Activated CD8-positive, alpha-beta memory T cell treated with anti-CD3 and anti-CD28 coated beads for 48 hours (primary cell): ENCODE data around the gene KCTD20.

ENCODE experiments used
- DNase-seq, 3 experiments: peaks; one replicate each; pipeline ENCODE4 v3.0.0-alpha.2; 2020; ENCODE audit warnings: low read depth in 2 of 3, low spot score in 2 of 3

The KCTD20 gene

DNA sequence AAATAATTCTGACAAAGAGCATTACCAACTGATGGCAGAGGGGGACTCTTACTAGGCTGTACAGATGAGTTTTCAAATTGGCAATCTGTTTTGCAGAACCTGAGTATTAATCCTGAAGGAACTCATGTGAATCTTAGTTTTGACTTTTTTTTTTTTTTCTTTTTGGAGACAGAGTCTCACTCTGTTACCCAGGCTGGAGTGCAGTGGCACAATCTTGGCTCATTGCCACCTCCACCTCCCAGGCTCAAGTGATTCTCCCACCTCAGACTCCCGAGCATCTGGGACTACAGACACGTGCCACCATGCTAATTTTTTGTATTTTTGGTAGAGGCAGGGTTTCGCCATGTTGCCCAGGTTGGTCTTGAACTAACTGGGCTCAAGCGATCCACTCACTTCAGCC is 49.3 kb downstream of the KCTD20 start:
- no peak for DNase-seq

DNA sequence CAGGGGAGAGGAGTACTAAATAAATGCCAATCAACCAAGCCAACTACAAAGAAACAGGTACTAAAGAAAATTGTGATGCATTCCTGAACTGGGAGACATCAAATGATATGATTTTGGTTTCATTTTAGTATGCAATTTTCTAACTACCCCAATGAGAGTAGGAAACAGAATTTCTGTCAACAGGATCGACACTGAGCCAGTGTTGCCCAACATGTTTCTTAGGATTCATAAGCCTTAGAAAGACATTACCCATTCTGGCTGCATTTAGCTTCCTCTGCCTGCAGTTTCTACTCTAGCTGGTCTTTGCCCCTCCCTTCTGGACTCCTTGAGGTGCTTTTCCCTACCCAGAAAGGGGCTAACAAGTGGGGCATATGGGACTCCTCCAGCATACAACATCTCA is 49.8 kb downstream of the KCTD20 start:
- DNase-seq = no peak

DNA sequence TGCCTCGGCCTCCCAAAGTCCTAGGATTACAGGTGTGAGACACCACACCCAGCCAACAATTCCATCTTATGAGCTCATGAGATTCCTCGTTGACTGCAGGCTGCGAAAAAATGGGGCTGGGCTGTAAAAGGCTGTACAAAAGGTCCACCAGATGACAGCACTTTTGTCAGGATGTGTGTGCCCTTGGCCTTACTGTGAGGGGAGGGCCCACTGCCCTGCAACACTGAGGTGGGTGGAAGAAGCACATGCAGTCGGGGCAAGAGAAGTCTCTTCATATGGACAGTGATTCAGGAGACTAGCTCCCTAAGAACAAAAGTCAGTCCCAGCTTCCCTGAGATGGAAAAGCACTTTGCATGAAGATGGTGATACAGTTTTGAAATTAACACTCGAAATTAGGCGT is 50.5 kb downstream of the KCTD20 start:
- DNase-seq = no peak

DNA sequence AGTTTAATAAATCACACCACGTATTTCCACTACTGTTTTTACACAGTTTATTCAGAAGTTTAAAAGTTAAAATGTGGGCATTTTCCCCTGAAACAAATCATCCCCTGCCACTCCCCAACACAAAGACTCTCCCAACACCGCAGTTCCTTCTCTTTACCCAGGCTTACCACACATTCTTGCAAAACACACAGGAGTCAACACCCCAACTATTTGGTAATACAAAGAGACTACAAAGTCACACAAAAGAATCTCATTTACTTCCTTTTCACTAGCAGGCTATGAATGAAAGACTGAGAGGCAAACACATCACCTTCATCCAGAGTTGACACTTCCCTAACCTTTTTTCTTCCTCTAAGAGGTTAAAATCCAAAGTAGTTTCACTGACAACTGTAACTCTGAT is 51.1 kb downstream of the KCTD20 start:
- DNase-seq = no peak

DNA sequence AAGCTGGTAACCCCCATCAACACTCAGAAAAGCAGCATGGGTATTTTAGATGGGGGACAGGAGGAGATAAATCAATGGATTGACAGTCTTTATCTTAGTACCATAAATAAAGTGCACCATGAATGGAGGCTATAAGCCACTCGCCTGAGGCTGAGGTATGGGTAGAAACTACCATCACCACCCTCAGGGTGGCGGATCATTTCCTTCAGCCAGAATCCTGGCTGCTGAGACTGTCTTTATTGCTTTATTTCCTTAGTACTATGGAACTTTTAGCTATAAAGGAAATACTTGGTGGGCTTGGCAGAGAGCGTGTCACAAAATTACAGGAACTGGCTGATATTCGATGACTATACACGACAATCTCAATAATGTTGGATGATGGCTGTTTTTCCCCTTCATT is 52.3 kb downstream of the KCTD20 start:
- DNase-seq = no peak

DNA sequence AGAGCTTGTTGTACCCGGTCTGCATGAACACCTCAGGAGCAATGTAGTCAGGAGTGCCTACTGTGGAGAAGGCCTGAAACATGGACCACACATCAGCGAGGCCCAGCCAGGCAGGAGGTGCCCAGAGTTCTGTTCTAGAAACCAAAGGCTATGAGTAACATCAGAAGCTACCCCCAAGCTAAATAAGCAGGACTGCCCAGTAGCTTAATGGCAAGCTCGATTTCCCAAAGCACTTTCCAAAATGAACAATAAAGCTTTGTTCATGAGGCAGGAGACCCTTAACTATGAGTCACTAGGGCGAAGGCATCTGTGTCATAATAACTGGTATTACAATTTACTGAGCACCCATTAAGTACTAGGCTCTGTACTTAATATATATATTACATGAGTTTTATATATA is 57.1 kb downstream of the KCTD20 start:
- DNase-seq = no peak

DNA sequence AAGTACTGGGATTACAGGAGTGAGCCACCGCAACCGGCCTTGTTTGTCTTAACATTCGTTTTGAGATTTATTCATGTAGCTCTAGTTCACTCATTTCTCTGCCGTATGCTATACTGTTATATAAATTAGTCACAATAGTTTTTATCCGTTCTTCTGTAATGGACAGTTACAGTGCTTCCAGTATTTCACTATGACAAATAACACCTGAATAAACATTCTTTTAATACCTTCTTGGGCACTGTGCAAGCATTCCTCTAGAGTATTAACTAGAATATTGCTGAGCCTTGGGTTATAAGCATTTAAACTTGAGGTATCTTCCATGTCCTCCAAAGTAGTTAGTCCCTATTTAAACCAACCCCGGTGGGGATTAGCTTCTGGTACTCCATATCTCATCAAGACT is 58.9 kb downstream of the KCTD20 start:
- no peak for DNase-seq

DNA sequence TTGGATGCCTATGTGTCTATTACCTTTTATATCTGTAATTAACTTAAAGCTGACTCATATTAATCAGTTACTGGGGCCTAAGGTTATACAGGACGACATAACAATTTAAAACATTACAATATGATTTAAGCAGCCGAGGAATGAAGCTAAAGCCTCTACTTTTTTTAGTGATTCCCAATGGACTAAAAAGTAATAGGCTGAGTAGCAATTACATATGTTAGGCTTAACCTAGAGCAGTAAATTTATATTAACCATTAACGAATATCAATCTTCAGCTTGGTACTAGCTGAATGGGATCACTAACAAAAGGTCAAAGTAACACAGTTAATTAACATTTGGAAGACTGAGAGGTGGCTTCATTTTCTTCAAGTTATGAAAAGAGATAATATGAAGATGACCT is 61.4 kb downstream of the KCTD20 start:
- no peak for DNase-seq

DNA sequence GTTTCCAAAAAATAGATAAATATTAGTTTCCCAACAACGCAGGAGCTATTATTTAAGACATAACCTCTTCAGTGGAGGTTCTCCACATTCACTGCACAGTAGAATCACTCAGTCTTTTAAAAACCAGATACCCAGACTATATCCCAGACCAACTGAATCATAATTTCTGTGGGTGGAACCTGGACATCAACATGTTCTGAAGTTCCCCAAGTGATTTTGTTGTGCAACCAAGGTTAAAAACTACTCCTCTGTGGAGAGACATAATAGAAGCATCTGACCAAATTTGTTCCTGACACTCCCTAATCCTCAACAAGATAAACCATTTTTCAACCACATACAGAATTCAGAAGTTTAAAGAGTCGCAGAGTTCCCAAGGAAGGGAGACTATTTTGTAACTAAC is 62.2 kb downstream of the KCTD20 start:
- DNase-seq = no peak

DNA sequence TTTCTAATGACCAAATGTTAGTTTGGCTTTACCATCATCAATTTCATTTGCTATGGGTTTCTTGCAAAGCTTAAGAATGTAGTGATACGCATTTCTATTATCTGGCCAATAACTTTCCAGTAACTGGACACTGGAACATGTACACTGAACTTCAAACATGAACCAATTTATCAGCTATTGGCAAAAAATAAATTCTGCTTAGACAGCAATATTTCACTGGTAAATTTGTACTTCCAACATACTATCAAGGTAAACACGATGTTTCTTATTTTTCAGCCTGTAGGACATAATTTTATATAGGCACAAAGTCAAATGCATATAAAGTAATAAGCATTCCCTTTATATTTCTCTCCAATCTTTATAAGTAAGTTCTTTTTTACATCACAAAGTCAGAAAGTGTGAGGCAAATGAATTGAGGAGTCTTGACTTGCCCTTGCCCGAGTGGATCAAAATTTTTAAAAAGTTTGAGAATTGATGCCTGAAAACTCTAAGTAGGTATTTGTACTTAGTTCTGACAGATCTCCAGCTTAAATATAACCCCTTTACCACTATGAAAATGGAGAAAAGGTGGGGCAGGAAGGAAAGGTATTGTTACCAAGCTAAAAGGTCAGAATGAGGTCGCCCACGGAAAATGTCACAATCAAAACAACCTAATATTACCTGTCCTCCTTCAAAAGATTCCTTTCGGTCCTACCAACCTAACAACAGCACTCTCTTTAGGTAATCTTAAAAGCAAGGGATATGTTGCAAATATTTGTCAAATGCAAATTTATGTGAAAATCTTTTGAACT is 63.1 kb downstream of the KCTD20 start:
- DNase-seq = no peak

DNA sequence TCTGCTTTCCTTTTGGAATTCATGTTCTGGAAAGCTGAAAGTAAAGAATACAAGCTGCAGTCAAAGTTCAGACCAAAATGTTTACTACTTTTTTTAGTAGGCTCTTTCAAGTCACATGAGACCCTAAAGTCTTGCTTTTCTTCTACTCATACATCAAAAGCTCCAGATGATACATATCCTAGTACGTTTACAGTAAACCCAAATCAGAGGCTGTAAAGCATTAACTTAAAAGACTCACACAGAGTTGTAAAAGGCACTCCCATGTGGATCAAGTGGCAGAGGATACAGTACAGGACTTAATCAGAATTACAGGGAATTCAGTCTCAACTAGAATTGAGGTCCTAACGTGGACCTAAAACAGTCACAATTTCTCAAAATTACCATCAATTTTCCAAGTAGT is 63.8 kb downstream of the KCTD20 start:
- no peak for DNase-seq

DNA sequence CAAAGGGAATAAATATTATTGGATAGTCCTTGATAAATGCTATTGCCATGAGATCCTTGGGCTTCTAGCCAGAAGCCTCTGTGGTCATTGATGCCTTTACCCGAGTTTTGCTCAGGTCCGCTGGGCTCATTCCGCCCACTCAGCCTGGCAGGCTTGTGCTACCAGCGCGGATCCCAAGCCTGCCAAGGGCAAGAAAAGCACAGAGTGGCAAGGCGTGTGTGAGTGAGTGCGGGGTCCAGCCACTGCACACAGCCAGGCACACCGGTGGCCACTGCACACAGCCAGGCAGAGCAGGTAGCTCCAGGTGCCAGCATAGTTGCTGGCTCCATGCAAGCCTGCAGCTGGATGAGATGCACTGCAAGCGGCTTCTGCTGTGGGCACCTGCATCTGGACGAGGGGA is 65.7 kb downstream of the KCTD20 start:
- DNase-seq = no peak

DNA sequence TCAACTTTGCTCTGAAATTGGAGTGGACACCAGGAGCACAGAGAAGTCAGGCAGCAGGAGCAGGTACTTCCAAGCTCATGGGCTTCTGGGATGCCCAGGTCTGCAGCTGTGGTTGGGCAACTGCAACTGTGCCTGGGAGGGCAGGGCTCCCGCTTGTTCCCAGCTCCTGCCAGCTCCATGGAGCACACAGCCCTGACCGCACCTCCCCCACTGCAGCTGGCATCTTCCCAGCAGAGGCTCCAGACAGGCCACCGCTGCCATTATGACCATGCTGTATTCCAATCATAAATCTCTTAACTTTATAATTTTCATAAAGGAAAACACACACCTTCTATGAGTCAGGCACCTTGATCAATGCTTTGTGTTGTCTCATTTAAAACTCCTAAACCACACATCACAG is 67.6 kb downstream of the KCTD20 start:
- no peak for DNase-seq

DNA sequence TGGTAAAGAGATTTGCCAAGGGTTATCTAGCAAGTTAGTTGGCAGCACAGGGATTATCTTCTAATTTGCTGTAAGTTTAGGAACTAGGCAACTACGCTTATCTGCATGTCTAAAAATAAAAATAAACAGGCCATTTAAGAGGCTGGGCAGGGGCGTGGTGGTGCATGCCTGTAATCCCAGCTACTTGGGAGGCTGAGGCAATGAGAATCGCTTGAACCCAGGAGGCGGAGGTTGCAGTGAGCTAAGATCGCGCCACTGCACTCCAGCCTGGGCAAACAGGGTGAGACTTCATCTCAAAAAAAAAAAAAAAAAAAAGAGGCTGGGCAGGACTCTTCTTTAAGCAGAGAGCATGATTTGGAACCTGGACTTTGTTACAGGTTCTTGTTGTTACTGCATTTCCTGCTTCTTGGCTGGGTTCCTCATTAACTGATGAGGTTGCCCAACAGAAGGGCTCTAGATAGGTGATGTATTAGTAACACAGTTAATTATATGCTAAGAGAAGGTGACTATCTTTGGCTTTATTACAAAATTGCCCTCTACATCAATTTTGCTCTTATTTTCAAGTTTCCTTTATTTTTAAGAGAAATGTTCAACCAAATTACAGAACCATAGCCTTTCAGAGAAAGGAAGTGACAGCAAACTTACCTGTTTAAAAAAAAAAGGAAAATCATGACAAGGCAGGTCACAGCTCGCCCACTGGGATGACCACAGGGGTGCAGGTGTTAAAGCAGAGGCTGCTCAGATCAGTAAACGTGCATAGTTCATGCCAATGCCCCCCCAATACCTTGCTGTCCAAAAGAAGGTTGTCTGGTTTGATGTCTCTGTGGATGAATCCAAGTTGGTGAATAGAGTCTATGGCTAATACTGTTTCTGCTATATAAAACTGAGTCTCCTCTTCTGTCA is 72.0 kb downstream of the KCTD20 start:
- no peak for DNase-seq

DNA sequence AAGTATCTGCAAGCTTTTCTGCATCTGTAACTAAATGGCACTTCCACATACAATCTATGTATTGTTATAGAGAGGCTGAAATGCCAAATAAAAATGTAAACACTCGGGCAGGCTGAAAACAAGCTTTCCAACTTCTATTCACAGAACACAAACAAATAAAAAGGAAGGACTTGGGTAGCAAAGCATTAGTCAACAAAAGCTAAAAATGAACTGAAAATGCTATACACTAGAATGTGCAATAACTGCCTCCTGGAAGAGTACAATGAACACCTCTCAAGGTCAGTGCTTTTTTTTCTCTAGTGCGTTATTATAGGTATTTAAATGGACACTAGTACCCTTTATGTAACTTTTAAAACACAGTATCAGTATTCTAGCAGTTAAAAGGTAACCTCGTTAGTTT is 73.0 kb downstream of the KCTD20 start:
- DNase-seq = no peak

DNA sequence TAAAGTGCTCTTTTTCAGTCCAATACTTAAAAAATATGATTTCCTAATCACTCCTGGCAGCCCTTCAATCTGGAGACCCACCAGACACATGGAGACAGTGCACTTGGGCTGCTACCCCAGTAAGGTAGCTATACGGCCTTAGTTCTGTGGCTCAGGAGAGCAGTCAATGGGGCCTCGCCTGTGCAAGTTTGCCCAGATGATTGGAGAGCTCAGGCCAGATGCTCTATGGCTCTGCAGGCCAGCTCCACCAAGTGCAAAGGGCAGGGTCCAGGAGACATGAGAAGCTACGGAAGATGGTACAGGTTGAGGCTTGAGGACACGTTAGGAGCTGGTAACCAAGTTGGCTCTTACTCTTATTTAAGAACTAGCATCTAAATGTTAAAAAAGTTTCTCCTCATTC is 73.8 kb downstream of the KCTD20 start:
- no peak for DNase-seq

DNA sequence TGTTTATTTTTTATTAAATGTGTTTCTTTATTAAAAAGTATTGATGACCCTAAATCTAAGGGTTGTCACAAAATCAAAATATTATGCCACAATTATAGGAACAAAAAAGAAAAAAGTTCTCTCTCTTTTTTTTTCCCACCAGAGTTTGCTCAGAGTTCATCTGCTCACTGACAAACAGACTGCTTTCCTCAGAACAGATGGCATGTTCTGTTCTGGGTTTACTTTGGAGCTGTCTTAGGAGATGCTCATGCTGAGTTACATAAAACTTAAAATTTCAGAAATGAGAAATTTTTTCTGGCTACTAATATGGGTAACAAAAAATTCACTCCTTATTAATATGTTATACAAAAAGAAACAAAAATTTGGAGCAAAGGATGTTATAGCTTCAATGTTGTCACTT is 74.2 kb downstream of the KCTD20 start:
- no peak for DNase-seq

DNA sequence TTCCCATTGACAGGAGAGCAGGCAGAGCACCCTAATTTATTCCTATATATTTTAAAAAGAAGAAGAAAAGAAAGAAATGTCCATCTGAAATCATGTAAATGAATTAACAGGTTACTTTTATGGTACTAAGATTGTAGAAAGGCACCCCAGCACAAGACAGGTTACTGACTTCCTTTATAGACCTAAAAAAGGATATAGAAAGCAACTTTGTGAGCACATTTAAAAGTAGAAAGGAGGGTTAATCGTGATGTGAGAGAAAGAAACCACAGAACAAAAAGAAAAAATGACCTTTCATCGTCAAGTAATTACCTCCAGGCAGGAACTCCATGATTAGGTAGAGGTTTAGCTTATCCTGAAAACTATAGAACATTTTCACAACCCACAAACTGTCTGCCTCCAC is 74.6 kb downstream of the KCTD20 start:
- DNase-seq = no peak

DNA sequence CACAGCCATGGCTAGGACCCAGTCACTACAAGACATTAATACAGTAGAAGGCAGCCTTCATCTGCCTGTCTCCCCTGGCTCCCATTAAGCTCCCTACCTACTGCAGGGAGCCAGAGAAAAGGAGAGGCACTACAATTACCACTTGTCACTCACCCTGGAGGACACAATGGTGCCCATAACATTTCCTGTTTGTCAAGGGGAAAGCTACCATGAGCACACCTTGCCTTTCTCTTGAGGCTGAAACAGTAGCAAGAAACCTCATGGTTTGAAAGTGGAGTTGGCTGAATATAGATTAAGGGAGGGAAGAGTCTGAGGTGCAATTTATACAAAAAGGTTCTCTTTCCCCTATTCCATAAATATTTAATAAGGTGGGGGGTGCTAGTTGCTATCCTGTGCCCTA is 76.6 kb downstream of the KCTD20 start:
- no peak for DNase-seq

DNA sequence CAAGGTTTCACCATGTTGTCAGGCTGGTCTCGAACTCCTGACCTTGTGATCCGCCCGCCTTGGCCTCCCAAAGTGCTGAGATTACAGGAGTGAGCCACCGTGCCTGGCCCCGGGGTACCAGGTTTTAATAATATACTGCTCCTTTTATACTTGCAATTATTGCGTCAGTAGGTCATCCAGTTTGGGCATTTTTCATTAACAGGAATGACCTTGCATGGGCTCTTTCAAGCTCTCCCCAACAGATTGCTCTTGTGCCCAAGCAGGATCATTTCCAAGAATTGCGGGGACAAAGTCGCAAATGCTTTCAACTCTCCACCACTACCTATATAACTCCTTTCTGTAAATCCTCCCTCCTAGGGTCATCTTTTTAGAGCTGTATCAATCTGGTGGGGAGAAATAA is 80.7 kb downstream of the KCTD20 start:
- no peak for DNase-seq

DNA sequence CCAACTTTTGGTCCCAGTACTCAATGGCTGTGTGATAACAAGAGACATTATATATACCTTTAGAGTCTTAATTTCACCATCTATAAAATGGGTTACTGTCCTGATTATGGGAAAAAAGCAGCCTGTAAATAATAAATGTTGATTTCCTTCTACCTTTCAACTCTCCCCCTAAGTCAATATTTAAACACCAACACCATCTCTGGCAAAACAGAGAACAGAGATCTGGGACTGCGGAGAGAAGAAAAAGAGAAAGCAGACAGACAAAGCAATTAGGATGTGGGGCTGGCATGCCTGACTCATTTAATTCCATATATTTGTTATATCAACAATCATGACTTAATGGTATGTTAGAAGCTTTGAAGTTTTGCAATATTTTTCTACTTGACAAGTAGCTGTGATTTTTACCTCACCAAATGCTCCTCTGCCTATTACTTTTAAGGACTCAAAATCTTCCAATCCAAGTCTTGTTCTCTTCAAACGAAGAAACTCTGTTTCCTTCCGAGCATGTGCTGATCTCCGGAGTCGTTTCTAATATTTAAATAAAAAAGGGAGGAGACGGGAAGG is 81.2 kb downstream of the KCTD20 start:
- DNase-seq = no peak

DNA sequence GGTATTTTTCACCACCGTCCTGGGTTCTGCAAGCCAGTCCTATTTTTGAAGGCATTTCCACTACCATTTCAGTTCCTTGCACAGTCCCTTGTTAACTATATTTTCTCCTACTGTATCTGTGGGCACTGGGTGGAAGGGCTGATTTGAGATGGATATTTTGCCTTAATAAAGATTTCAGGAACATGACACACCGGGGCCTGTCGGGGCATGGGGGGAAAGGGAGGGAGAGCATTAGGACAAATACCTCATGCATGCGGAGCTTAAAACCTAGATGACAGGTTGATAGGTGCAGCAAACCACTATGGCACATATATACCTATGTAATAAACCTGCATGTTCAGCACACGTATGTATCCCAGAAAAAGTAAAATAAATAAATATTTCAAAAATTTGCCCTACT is 82.1 kb downstream of the KCTD20 start:
- DNase-seq = no peak
